Neuronal stem cell (in vitro differentiated cells): ENCODE results near the gene BEAN1.

ENCODE experiments used
- DNase-seq: peaks from one replicate; pipeline ENCODE4 v3.0.0-alpha.2; 2013; ENCODE audit warnings: low spot score
- H2AFZ ChIP-seq: one replicate; pipeline ENCODE4 v1.6.1; 2013; ENCODE audit warnings: mild to moderate bottlenecking, low read length, inconsistent platforms
- H2AK5ac ChIP-seq: 2 replicates; pipeline ENCODE4 v1.6.1; 2013; ENCODE audit warnings: low read depth, mild to moderate bottlenecking, inconsistent platforms, low read length, moderate library complexity, mixed read lengths
- H2BK120ac ChIP-seq: 2 replicates; pipeline ENCODE4 v1.6.1; 2013; ENCODE audit warnings: low read depth, mild to moderate bottlenecking, inconsistent platforms, low read length, moderate library complexity, mixed read lengths
- H2BK12ac ChIP-seq: one replicate; pipeline ENCODE4 v1.6.1; 2013; ENCODE audit warnings: low read length, inconsistent platforms
- H2BK15ac ChIP-seq: 2 replicates; pipeline ENCODE4 v1.6.1; 2013; ENCODE audit warnings: mild to moderate bottlenecking, low read length, inconsistent platforms, mixed read lengths
- H2BK5ac ChIP-seq: one replicate; pipeline ENCODE4 v1.6.1; 2013; ENCODE audit warnings: inconsistent platforms, mild to moderate bottlenecking, low read length, moderate library complexity
- H3K14ac ChIP-seq: one replicate; pipeline ENCODE4 v1.6.1; 2013; ENCODE audit warnings: low read length, inconsistent platforms
- H3K18ac ChIP-seq: 2 replicates; pipeline ENCODE4 v1.6.1; 2013; ENCODE audit warnings: low read length, inconsistent platforms
- H3K23ac ChIP-seq: 2 replicates; pipeline ENCODE4 v1.6.1; 2013; ENCODE audit warnings: low read depth, mild to moderate bottlenecking, mixed read lengths, low read length, inconsistent platforms; ENCODE audit not compliant: poor library complexity
- H3K27ac ChIP-seq: replicated peaks from 3 replicates; pipeline ENCODE4 v1.5.1; 2013; ENCODE audit warnings: low read length, inconsistent platforms
- H3K27me3 ChIP-seq, 3 experiments: 2 replicates each; pipeline ENCODE4 v1.6.1; 2013; ENCODE audit warnings: low read length in 3 of 3, mild to moderate bottlenecking in 2 of 3, inconsistent platforms in 1 of 3, low read depth in 1 of 3, mixed read lengths in 1 of 3, moderate library complexity in 1 of 3; ENCODE audit not compliant: control insufficient read depth in 3 of 3, insufficient read depth in 3 of 3
- H3K36me3 ChIP-seq, 2 donors: replicated peaks in 1 of 2; 2 replicates each; pipeline ENCODE4 v1.6.1; 2013; ENCODE audit warnings: low read length in 2 of 2; ENCODE audit not compliant: control insufficient read depth in 2 of 2, insufficient read depth in 2 of 2
- H3K4ac ChIP-seq: 2 replicates; pipeline ENCODE4 v1.6.1; 2013; ENCODE audit warnings: inconsistent platforms, mild to moderate bottlenecking, low read length, moderate library complexity
- H3K4me1 ChIP-seq, 2 donors: 1 replicate in 1 of 2; 2 replicates in 1 of 2; pipeline ENCODE4 v1.6.1; 2013; ENCODE audit warnings: low read length in 2 of 2, low read depth in 1 of 2; ENCODE audit not compliant: control insufficient read depth in 2 of 2, insufficient read depth in 1 of 2
- H3K4me2 ChIP-seq: one replicate; pipeline ENCODE4 v1.6.1; 2013; ENCODE audit warnings: mild to moderate bottlenecking, low read length, inconsistent platforms; ENCODE audit not compliant: insufficient read depth, poor library complexity, severe bottlenecking
- H3K4me3 ChIP-seq, 2 donors: 2 replicates each; pipeline ENCODE4 v1.5.1; 2013; ENCODE audit warnings: low read length in 2 of 2, mild to moderate bottlenecking in 2 of 2, inconsistent platforms in 1 of 2, moderate library complexity in 1 of 2
- H3K79me1 ChIP-seq: one replicate; pipeline ENCODE4 v1.6.1; 2013; ENCODE audit warnings: low read depth, mild to moderate bottlenecking, inconsistent platforms, low read length, moderate library complexity
- H3K9ac ChIP-seq: one replicate; pipeline ENCODE4 v1.6.1; 2013; ENCODE audit warnings: mild to moderate bottlenecking, low read depth, low read length, inconsistent platforms; ENCODE audit not compliant: poor library complexity
- H3K9me3 ChIP-seq, 2 donors: replicated peaks in 1 of 2; 2 replicates each; pipeline versions ENCODE3 to v1.6.1; 2013; ENCODE audit warnings: low read length in 2 of 2, mild to moderate bottlenecking in 2 of 2, inconsistent platforms in 1 of 2, low read depth in 1 of 2, mixed read lengths in 1 of 2, moderate library complexity in 1 of 2; ENCODE audit not compliant: control insufficient read depth in 2 of 2, insufficient read depth in 1 of 2
- H4K8ac ChIP-seq: one replicate; pipeline ENCODE4 v1.6.1; 2013; ENCODE audit warnings: low read depth, mild to moderate bottlenecking, inconsistent platforms, low read length, moderate library complexity
- H4K91ac ChIP-seq: one replicate; pipeline ENCODE4 v1.6.1; 2013; ENCODE audit warnings: low read length, low read depth, mild to moderate bottlenecking, inconsistent platforms; ENCODE audit not compliant: poor library complexity
- whole genome bisulfite sequencing, 2 donors: extraction: QIAGEN DNeasy Blood & Tissue Kit; methylation state at CpG; one replicate each; pipeline ENCODE4 v1.1.7; 2013; ENCODE audit warnings: missing lambda C conversion rate in 2 of 2, mixed read lengths in 1 of 2; ENCODE audit not compliant: insufficient read length in 2 of 2, insufficient replicate concordance in 1 of 2; ENCODE audit errors: extremely low coverage in 2 of 2; 5-methylcytosine and 5-hydroxymethylcytosine counted together

The BEAN1 gene

GRCh38 chr16:66474750-66475199 lies 47.7 kb downstream of the BEAN1 start:
- H3K9me3 ChIP-seq = peaks cover 0 to 3% of the 10 kb centered on the region in 2 donors
- H2BK120ac ChIP-seq = no peak overlapping the region
- no peak overlapping the region for H3K4ac ChIP-seq
- H2BK15ac ChIP-seq = no peak overlapping the region
- H3K14ac ChIP-seq = no peak overlapping the region
- peaks cover 0 to 1% of the 10 kb centered on the region in 2 donors for H3K4me1 ChIP-seq
- no peak overlapping the region for H2AFZ ChIP-seq
- H3K36me3 ChIP-seq = no peaks in the 10 kb centered on the region
- no CpG with 5 or more reads among the region's 4 CpGs for WGBS, 2 donors
- H3K18ac ChIP-seq = no peak overlapping the region
- peaks cover 2% of the 10 kb centered on the region for H3K79me1 ChIP-seq
- no peak overlapping the region for H4K91ac ChIP-seq
- H3K27ac ChIP-seq = no peak overlapping the region
- no peak overlapping the region for H4K8ac ChIP-seq
- no peak overlapping the region for H2BK12ac ChIP-seq
- H2BK5ac ChIP-seq = peak overlapping the region; percentile 3
- H3K9ac ChIP-seq = no peak overlapping the region
- H3K23ac ChIP-seq = no peak overlapping the region
- no peak overlapping the region for H3K4me3 ChIP-seq
- no peak overlapping the region for H3K4me2 ChIP-seq
- H2AK5ac ChIP-seq = no peak overlapping the region
- no peaks in the 10 kb centered on the region for H3K27me3 ChIP-seq
- no peak for DNase-seq

GRCh38 chr16:66475232-66475631 lies 48.1 kb downstream of the BEAN1 start:
- H2BK15ac ChIP-seq = no peak overlapping the region
- peaks cover 0 to 1% of the 10 kb centered on the region in 2 donors for H3K4me1 ChIP-seq
- H3K27me3 ChIP-seq = no peaks in the 10 kb centered on the region
- peak overlapping the region; percentile 77 for H3K18ac ChIP-seq
- WGBS, 2 donors = no CpG with 5 or more reads among the region's 2 CpGs
- H3K79me1 ChIP-seq = peaks cover 2% of the 10 kb centered on the region
- H3K4ac ChIP-seq = no peak overlapping the region
- peak overlapping the region; percentile 38 for H2AK5ac ChIP-seq
- no peak overlapping the region for H4K91ac ChIP-seq
- no peak overlapping the region for H3K9ac ChIP-seq
- no peak overlapping the region for H2AFZ ChIP-seq
- no peak for DNase-seq
- H2BK5ac ChIP-seq = peak overlapping the region; percentile 3
- H3K27ac ChIP-seq = no peak overlapping the region
- no peaks in the 10 kb centered on the region for H3K36me3 ChIP-seq
- peaks cover 0 to 3% of the 10 kb centered on the region in 2 donors for H3K9me3 ChIP-seq
- no peak overlapping the region for H3K4me3 ChIP-seq
- H4K8ac ChIP-seq = no peak overlapping the region
- H3K23ac ChIP-seq = peak overlapping the region; percentile 37
- H2BK120ac ChIP-seq = no peak overlapping the region
- H3K4me2 ChIP-seq = no peak overlapping the region
- H3K14ac ChIP-seq = no peak overlapping the region
- no peak overlapping the region for H2BK12ac ChIP-seq

- Histone ChIP-seq H3K9ac (no peak overlapping the region), H2BK5ac (no peak overlapping the region), H3K36me3 (no peaks in the 10 kb centered on the region), H2BK12ac (no peak overlapping the region), H3K27me3 (no peaks in the 10 kb centered on the region), H3K4me2 (no peak overlapping the region), H2AK5ac (peak overlapping the region; percentile 98), H3K27ac (no peak overlapping the region), H3K18ac (peak overlapping the region; percentile 77), H4K91ac (no peak overlapping the region), H3K4me3 (no peak overlapping the region), H2BK15ac (no peak overlapping the region), H3K4ac (no peak overlapping the region), H2BK120ac (no peak overlapping the region), H3K23ac (no peak overlapping the region), H2AFZ (no peak overlapping the region), H3K14ac (no peak overlapping the region), H3K79me1 (peaks cover 2% of the 10 kb centered on the region), H3K4me1 (no peaks in the 10 kb centered on the region), H3K9me3 (peaks cover 0 to 3% of the 10 kb centered on the region in 2 donors), H4K8ac (peak overlapping the region; percentile 65)
- DNase-seq = no peak
- no CpG with 5 or more reads among the region's 8 CpGs for WGBS, 2 donors
These were observed 49.4 kb downstream of the BEAN1 start for GRCh38 chr16:66476328-66477027.

- peak overlapping the region; percentile 95 for H2BK12ac ChIP-seq
- no peak overlapping the region for H3K27ac ChIP-seq
- H2BK120ac ChIP-seq = no peak overlapping the region
- no peak overlapping the region for H3K9ac ChIP-seq
- peak overlapping the region; percentile 67 for H2BK15ac ChIP-seq
- no peak overlapping the region for H3K18ac ChIP-seq
- H2BK5ac ChIP-seq = no peak overlapping the region
- H3K4ac ChIP-seq = no peak overlapping the region
- no peak overlapping the region for H3K4me2 ChIP-seq
- no peak overlapping the region for H4K91ac ChIP-seq
- H3K79me1 ChIP-seq = peaks cover 2% of the 10 kb centered on the region
- peak overlapping the region; percentile 41 for H3K14ac ChIP-seq
- no CpG with 5 or more reads among the region's 2 CpGs for WGBS, 2 donors
- H2AFZ ChIP-seq = no peak overlapping the region
- H3K23ac ChIP-seq = peak overlapping the region; percentile 44
- H2AK5ac ChIP-seq = peak overlapping the region; percentile 81
- no peak for DNase-seq
- no peaks in the 10 kb centered on the region for H3K36me3 ChIP-seq
- no peak overlapping the region for H3K4me3 ChIP-seq
- H3K4me1 ChIP-seq = no peaks in the 10 kb centered on the region
- H3K27me3 ChIP-seq = no peaks in the 10 kb centered on the region
- peaks cover 0 to 3% of the 10 kb centered on the region in 2 donors for H3K9me3 ChIP-seq
- no peak overlapping the region for H4K8ac ChIP-seq
These were observed 50.0 kb downstream of the BEAN1 start for GRCh38 chr16:66477028-66477515.
